ENCODE measurements around the gene UGT1A7. TPM values are rescaled to one million over a fixed set of nuclear protein-coding genes. Genes with fewer than 3 reads are reported as not detected.

The UGT1A7 gene
- total and polyA plus RNA-seq, 9 of the 15 experiments (the other 6 are each of a cell fraction or from before 2014, with no cell fraction given) = not detected

- no peak for ATAC-seq
- no peaks in the 10 kb centered on the region for H3K79me2 ChIP-seq (ENCODE audit: control insufficient read depth, insufficient read depth, low read length)
- no peak overlapping the region for H3K9ac ChIP-seq (ENCODE audit: insufficient read depth in 1 of 2, low read depth in 2 of 2, low read length in 2 of 2)
- no peak for FAIRE-seq
- 0% methylated on average over 3 of the region's 9 CpGs for WGBS (ENCODE audit: insufficient coverage, low coverage, missing lambda C conversion rate)
- no peak overlapping the region for H3K27ac ChIP-seq (ENCODE audit: extremely low read depth, low read depth, low read length)
- intact Hi-C loops (cut with micrococcal nuclease) (no loop called here), in situ Hi-C loops (cut with MboI) (no loop called here)
- H2AFZ ChIP-seq (ENCODE audit: low read depth, low read length) = no peak overlapping the region
- DNase-seq (ENCODE audit: extremely low read depth in 1 of 4, low spot score in 3 of 4) = no peak
- ChIA-PET CTCF (ENCODE audit: low intra/inter-chr PET ratio) (no interaction called here), POLR2A (no interaction called here)
- no peak overlapping the region for H3K4me2 ChIP-seq (ENCODE audit: insufficient read depth, low read length)
- no peaks in the 10 kb centered on the region; a peak in 1 of 5 replicates for H3K4me1 ChIP-seq (replicated peaks in 1 of 2; ENCODE audit: control insufficient read depth in 2 of 2, insufficient read depth in 2 of 2, low read length in 2 of 2)
- H3K4me3 ChIP-seq = no peak overlapping the region
- H3K9me3 ChIP-seq (replicated peaks; ENCODE audit: control insufficient read depth, insufficient read depth, low read depth, low read length) = no peaks in the 10 kb centered on the region
- H4K20me1 ChIP-seq (replicated peaks; ENCODE audit: control insufficient read depth, insufficient read depth, low read length) = no peaks in the 10 kb centered on the region
- no TSS peak for BruUV-seq (replicated peaks)
- H3K27me3 ChIP-seq (ENCODE audit: control insufficient read depth in 2 of 2, insufficient read depth in 2 of 2, low read length in 2 of 2) = peaks cover 0 to 33% of the 10 kb centered on the region in 2 experiments; a peak in 2 of 5 replicates
- H3K9me1 ChIP-seq (ENCODE audit: control insufficient read depth, insufficient read depth, low read length) = no peaks in the 10 kb centered on the region
- no peaks in the 10 kb centered on the region for H3K36me3 ChIP-seq (ENCODE audit: control insufficient read depth, insufficient read depth, low read length)
- TF ChIP-seq HEY1 (CRISPR knock-in tag; IDR thresholded peaks at IDR 0.05; ENCODE audit: borderline replicate concordance) (no peak), CHD7 (IDR thresholded peaks at IDR 0.05; ENCODE audit: low read depth, low read length) (no peak), ZBTB26 (CRISPR knock-in tag; IDR thresholded peaks at IDR 0.05) (no peak), SMAD2 (IDR thresholded peaks at IDR 0.05; ENCODE audit: low read depth, low read length) (no peak), ETS2 (tag; IDR thresholded peaks at IDR 0.05; ENCODE audit: borderline replicate concordance, poor library complexity, severe bottlenecking) (no peak), ZNF76 (CRISPR knock-in tag; IDR thresholded peaks at IDR 0.05; ENCODE audit: borderline replicate concordance) (no peak)
- TF ChIP-seq, protein P1, sequence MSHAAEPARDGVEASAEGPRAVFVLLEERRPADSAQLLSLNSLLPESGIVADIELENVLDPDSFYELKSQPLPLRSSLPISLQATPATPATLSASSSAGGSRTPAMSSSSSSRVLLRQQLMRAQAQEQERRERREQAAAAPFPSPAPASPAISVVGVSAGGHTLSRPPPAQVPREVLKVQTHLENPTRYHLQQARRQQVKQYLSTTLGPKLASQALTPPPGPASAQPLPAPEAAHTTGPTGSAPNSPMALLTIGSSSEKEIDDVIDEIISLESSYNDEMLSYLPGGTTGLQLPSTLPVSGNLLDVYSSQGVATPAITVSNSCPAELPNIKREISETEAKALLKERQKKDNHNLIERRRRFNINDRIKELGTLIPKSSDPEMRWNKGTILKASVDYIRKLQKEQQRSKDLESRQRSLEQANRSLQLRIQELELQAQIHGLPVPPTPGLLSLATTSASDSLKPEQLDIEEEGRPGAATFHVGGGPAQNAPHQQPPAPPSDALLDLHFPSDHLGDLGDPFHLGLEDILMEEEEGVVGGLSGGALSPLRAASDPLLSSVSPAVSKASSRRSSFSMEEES (CRISPR knock-in tag; IDR thresholded peaks at IDR 0.05) = no peak
- TF ChIP-seq, protein P2, sequence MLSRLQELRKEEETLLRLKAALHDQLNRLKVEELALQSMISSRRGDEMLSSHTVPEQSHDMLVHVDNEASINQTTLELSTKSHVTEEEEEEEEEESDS (CRISPR knock-in tag; IDR thresholded peaks at IDR 0.05) = no peak
Measured at GRCh38 chr2:233796254-233796653, 114.6 kb downstream of the UGT1A7 start.
